HepG2 (cell line): ENCODE results near the gene GPR89B. TPM values are rescaled to one million over a fixed set of nuclear protein-coding genes. Genes with fewer than 3 reads are reported as not detected.
A peak's percentile ranks its signal among the peaks of the same experiment; 100 is the strongest.
"Not testable (repeated sequence)": the region's sequence is repeated elsewhere in the genome, so short reads cannot be mapped to it uniquely, and the experiment has no call there.

Source experiments
- ATAC-seq: fragments of 200-7000 bp; cut with Tn5 transposase; 3 replicates; pipeline ENCODE4 v1.9.1; 2020; ENCODE audit warnings: mild to moderate bottlenecking, moderate library complexity
- BruUV-seq: library from RNA; stranded (reverse); fragments of 400-500 nt; replicated peaks from 2 replicates; lab custom pipeline; 2021; lab: Mats Ljungman, UMichigan
- CTCF ChIA-PET: fragments of 300-600 bp; formaldehyde crosslinking; extraction: SDS; loops from one replicate; lab custom pipeline; 2021; ENCODE audit warnings: low total read pairs, inconsistent platforms, low intra/inter-chr PET ratio; lab: Yijun Ruan, JAX
- POLR2A ChIA-PET: fragments of 350-600 bp; sonication (Branson Sonifier 250); formaldehyde crosslinking; loops from one replicate; lab custom pipeline; 2020; ENCODE audit warnings: antibody characterized with exemption, inconsistent platforms; lab: Yijun Ruan, JAX
- DNase-seq: peaks from one replicate; pipeline ENCODE4 v3.0.0-alpha.2; 2015; ENCODE audit warnings: low spot score
- FAIRE-seq: peaks from 3 replicates; lab custom pipeline; 2011; peaks lifted over from hg19 to GRCh38; lab: Jason Lieb, UNC
- H2AFZ ChIP-seq: one replicate; pipeline ENCODE4 v1.6.1; 2011; ENCODE audit warnings: low read length, inconsistent platforms
- H3K27ac ChIP-seq: fragments of 300-600 bp; 3 replicates; pipeline ENCODE4 v1.8.0; 2011; ENCODE audit warnings: mixed run types, mild to moderate bottlenecking, mixed read lengths, low read length, inconsistent platforms; ENCODE audit not compliant: insufficient read depth; ENCODE audit errors: extremely low read length
- H3K27me3 ChIP-seq, 2 experiments: fragments of 200-600 bp in 1 of 2; 2 replicates in 1 of 2; 3 replicates in 1 of 2; pipeline versions ENCODE4 v1.6.0 to v1.8.0; 2011; ENCODE audit warnings: low read length in 2 of 2, mild to moderate bottlenecking in 2 of 2, moderate library complexity in 2 of 2, inconsistent platforms in 1 of 2; ENCODE audit not compliant: insufficient read depth in 2 of 2, control insufficient read depth in 1 of 2
- H3K36me3 ChIP-seq, 2 experiments: fragments of 200-600 bp in 1 of 2; replicated peaks in 1 of 2; 2 replicates in 1 of 2; 3 replicates in 1 of 2; pipeline versions ENCODE4 v1.5.1 to v1.8.0; 2011; ENCODE audit warnings: low read length in 2 of 2, inconsistent platforms in 1 of 2; ENCODE audit not compliant: insufficient read depth in 2 of 2, control insufficient read depth in 1 of 2
- H3K4me1 ChIP-seq: 2 replicates; pipeline ENCODE4 v1.5.1; 2012; ENCODE audit warnings: low read length, inconsistent platforms; ENCODE audit not compliant: insufficient read depth
- H3K4me2 ChIP-seq: 2 replicates; pipeline ENCODE4 v1.6.0; 2011; ENCODE audit warnings: low read depth, low read length, inconsistent platforms
- H3K4me3 ChIP-seq, 3 experiments: fragments of 200-600 bp in 1 of 3; sonication (generic), shearing (Covaris generic) in 1 of 3; replicated peaks in 1 of 3; 2 replicates each; pipeline ENCODE4 v1.5.1; 2011 to 2016; ENCODE audit warnings: low read length in 3 of 3, inconsistent platforms in 2 of 3, low read depth in 2 of 3, mild to moderate bottlenecking in 2 of 3, control low read depth in 1 of 3, mixed read lengths in 1 of 3; ENCODE audit not compliant: insufficient read depth in 1 of 3
- H3K79me2 ChIP-seq: one replicate; pipeline ENCODE4 v1.6.1; 2011; ENCODE audit warnings: low read length, inconsistent platforms; ENCODE audit not compliant: insufficient read depth
- H3K9ac ChIP-seq: 2 replicates; pipeline ENCODE4 v1.6.0; 2011; ENCODE audit warnings: mild to moderate bottlenecking, low read depth, low read length, inconsistent platforms; ENCODE audit not compliant: insufficient read depth
- H3K9me3 ChIP-seq: 2 replicates; pipeline ENCODE4 v1.5.1; 2012; ENCODE audit warnings: mild to moderate bottlenecking, low read length
- H4K20me1 ChIP-seq: 2 replicates; pipeline ENCODE4 v1.6.0; 2011; ENCODE audit warnings: inconsistent platforms, mild to moderate bottlenecking, low read length, moderate library complexity; ENCODE audit not compliant: insufficient read depth
- ATF4 ChIP-seq, 2 experiments: fragments of 450-650 bp in 1 of 2; sonication (generic) in 1 of 2; formaldehyde crosslinking; IDR thresholded peaks; 2 replicates each; pipeline versions ENCODE4 v1.5.0 to v1.8.0; 2020 to 2022; ENCODE audit warnings: mild to moderate bottlenecking in 1 of 2, missing genetic modification reagents in 1 of 2
- FOSL2 ChIP-seq: sonication (generic); formaldehyde crosslinking; IDR thresholded peaks from 2 replicates; pipeline ENCODE4 v1.4.0; 2020; ENCODE audit warnings: missing genetic modification reagents
- GTF2F1 ChIP-seq: fragments of 150-350 bp; IDR thresholded peaks from 2 replicates; pipeline ENCODE4 v1.6.1; 2014; ENCODE audit warnings: low read length
- HDAC2 ChIP-seq: sonication (generic); formaldehyde crosslinking; IDR thresholded peaks from 2 replicates; pipeline ENCODE4 v1.4.0; 2020; ENCODE audit warnings: missing genetic modification reagents
- HOXA3 ChIP-seq: sonication (generic); formaldehyde crosslinking; IDR thresholded peaks from 2 replicates; pipeline ENCODE4 v1.5.0; 2020; ENCODE audit warnings: missing genetic modification reagents
- IRF2 ChIP-seq: IDR thresholded peaks from 2 replicates; pipeline ENCODE4 v1.6.1; 2018; ENCODE audit warnings: missing genetic modification reagents, missing compliant biosample characterization
- MED1 ChIP-seq: sonication (generic); formaldehyde crosslinking; IDR thresholded peaks from 2 replicates; pipeline ENCODE4 v1.4.0; 2020; ENCODE audit warnings: missing genetic modification reagents
- MED13 ChIP-seq: sonication (generic); formaldehyde crosslinking; IDR thresholded peaks from 2 replicates; pipeline ENCODE4 v1.5.0; 2020; ENCODE audit warnings: missing genetic modification reagents
- MIXL1 ChIP-seq: IDR thresholded peaks from 2 replicates; pipeline ENCODE4 v1.6.1; 2016
- NCOA2 ChIP-seq: sonication (generic); formaldehyde crosslinking; IDR thresholded peaks from 2 replicates; pipeline ENCODE4 v1.8.0; 2022; ENCODE audit warnings: inconsistent platforms
- POLR2G ChIP-seq: fragments of 200-400 bp; formaldehyde crosslinking; IDR thresholded peaks from 2 replicates; pipeline ENCODE4 v1.6.1; 2018; ENCODE audit warnings: mild to moderate bottlenecking, low read depth, low read length, moderate library complexity
- RFXANK ChIP-seq: IDR thresholded peaks from 2 replicates; pipeline ENCODE4 v1.6.1; 2016
- SAP130 ChIP-seq: IDR thresholded peaks from 2 replicates; pipeline ENCODE4 v1.6.1; 2016; ENCODE audit warnings: low read depth
- SKI ChIP-seq: fragments of 450-650 bp; IDR thresholded peaks from one replicate; pipeline ENCODE4 v1.6.1; 2018; ENCODE audit warnings: mild to moderate bottlenecking; ENCODE audit not compliant: partially characterized antibody
- SNAPC2 ChIP-seq: sonication (generic); formaldehyde crosslinking; IDR thresholded peaks from 2 replicates; pipeline ENCODE4 v1.8.1; 2022; ENCODE audit warnings: mild to moderate bottlenecking, missing genetic modification reagents
- SOX13 ChIP-seq, 3 experiments: fragments of 450-650 bp in 1 of 3; sonication (generic) in 1 of 3; formaldehyde crosslinking in 1 of 3; IDR thresholded peaks in 2 of 3; conservative IDR thresholded peaks in 1 of 3; 2 replicates each; pipeline versions ENCODE4 v1.5.0 to v1.6.1; 2016 to 2020; ENCODE audit warnings: antibody characterized with exemption in 1 of 3, mild to moderate bottlenecking in 1 of 3, missing compliant biosample characterization in 1 of 3, missing genetic modification reagents in 1 of 3, moderate library complexity in 1 of 3
- STAT5B ChIP-seq: sonication (generic); formaldehyde crosslinking; IDR thresholded peaks from 2 replicates; pipeline ENCODE4 v1.4.0; 2020; ENCODE audit warnings: missing genetic modification reagents
- ZNF143 ChIP-seq: sonication (generic); formaldehyde crosslinking; IDR thresholded peaks from 2 replicates; pipeline ENCODE4 v1.4.0; 2020; ENCODE audit warnings: missing genetic modification reagents
- ZSCAN9 ChIP-seq: IDR thresholded peaks from 2 replicates; pipeline ENCODE4 v1.6.1; 2016; ENCODE audit warnings: borderline replicate concordance
- WGBS: methylation state at CpG from one replicate; pipeline ENCODE4 v1.1.6; 2017; ENCODE audit warnings: low lambda C conversion rate; 5-methylcytosine and 5-hydroxymethylcytosine counted together
- in situ Hi-C: cut with HindIII; loops from 2 replicates; pipeline ENCODE4 v1.10.0; 2017; ENCODE audit warnings: low pct_unique_long_range_greater_than_20kb; ENCODE audit not compliant: extremely low pct_ligation_motif_present
- intact Hi-C: fragments of 100-400 bp; cut with micrococcal nuclease; formaldehyde crosslinking; loops from one replicate; pipeline ENCODE4 v1.10.0; 2022; ENCODE audit not compliant: unreplicated experiment
- polyA plus RNA-seq, 8 experiments: library from polyadenylated mRNA; depleted of rRNA in 3 of 8; stranded (reverse) in 7 of 8; unstranded in 1 of 8; fragments of >200 nt; fragmentation: Illumina TruSeq in 4 of 8; extraction: Trizol in 4 of 8; gene quantifications; 2 replicates each; pipeline versions ENCODE4 v1.2.1 to v1.2.3, GENCODE V29; 2011 to 2016; ENCODE audit warnings: low read depth in 4 of 8, missing spikeins in 1 of 8, mixed read lengths in 1 of 8; ENCODE audit not compliant: insufficient read depth in 1 of 8
- total RNA-seq, 5 experiments: library from RNA; depleted of rRNA; stranded (reverse); fragments of >200 nt; fragmentation: Illumina TruSeq; extraction: Trizol; gene quantifications; 2 replicates each; pipeline ENCODE4 v1.2.3, GENCODE V29; 2016; ENCODE audit warnings: low read depth in 1 of 5
- TF ChIP-seq, protein P1 (sequence below): sonication (generic); formaldehyde crosslinking; IDR thresholded peaks from 2 replicates; pipeline ENCODE4 v1.4.0; 2020; ENCODE audit warnings: missing genetic modification reagents
- TF ChIP-seq, protein P2 (sequence below): sonication (generic); formaldehyde crosslinking; IDR thresholded peaks from 2 replicates; pipeline ENCODE4 v1.4.0; 2020; ENCODE audit warnings: missing genetic modification reagents

The GPR89B gene
- total and polyA plus RNA-seq, 2 of the 13 experiments (the other 11 are each of a cell fraction or from before 2014, with no cell fraction given) = 12.2 to 20.1 TPM

GRCh38 chr1:148038462-148039333, 110.5 kb downstream of the GPR89B start:
- H4K20me1 ChIP-seq, H3K4me1 ChIP-seq, H2AFZ ChIP-seq, H3K27ac ChIP-seq, CTCF ChIA-PET, intact Hi-C loops, H3K9me3 ChIP-seq, in situ Hi-C loops, H3K79me2 ChIP-seq, H3K36me3 ChIP-seq, H3K27me3 ChIP-seq: not testable (repeated sequence)
- Histone ChIP-seq H3K9ac (peak overlapping the region; percentile 49; the same call in 1 of the 2 replicates), H3K4me2 (peak overlapping the region; percentile 74), H3K4me3 (peak overlapping the region; percentile 45 to 58 (median 50); a peak in 5 of 6 replicates)
- TSS peak; percentile 100 for BruUV-seq
- DNase-seq (peak; percentile 86), FAIRE-seq (peak; percentile 67), ATAC-seq (peak; percentile 92)
- WGBS = 3% methylated on average over 14 of the region's 38 CpGs
- POLR2A ChIA-PET = interaction anchor here (0.6 to 1.0 kb wide), 4 partner anchors 225 to 1662 kb away, joined by 3 to 5 read pairs (median 4); no protein-coding TSS in a partner anchor
- TF ChIP-seq STAT5B (CRISPR knock-in tag) (0 out of 2 replicates have a peak, but pooled peaks have one; percentile 61), NCOA2 (CRISPR knock-in tag) (peak; percentile 47; the same call in 1 of the 2 replicates), ATF4 (CRISPR knock-in tag; IDR thresholded peaks at IDR 0.05) (peak; percentile 12 to 64; a peak in 1 of 4 replicates), GTF2F1 (peak; percentile 79; the same call in 1 of the 2 replicates), MED13 (peak; percentile 46; the same call in 1 of the 2 replicates), ZSCAN9 (CRISPR knock-in tag) (0 out of 2 replicates have a peak, but pooled peaks have one; percentile 35), IRF2 (CRISPR knock-in tag) (peak; percentile 45; the same call in 1 of the 2 replicates), SKI (peak; percentile 19), HDAC2 (CRISPR knock-in tag) (peak; percentile 14; the same call in 1 of the 2 replicates), SNAPC2 (CRISPR knock-in tag) (peak; percentile 93; the same call in 1 of the 2 replicates), FOSL2 (CRISPR knock-in tag) (0 out of 2 replicates have a peak, but pooled peaks have one; percentile 23), RFXANK (0 out of 2 replicates have a peak, but pooled peaks have one; percentile 37), SOX13 (IDR thresholded peaks at IDR 0.05) (peak; percentile 51; the same call in 1 of the 2 replicates), SOX13 (CRISPR knock-in tag; conservative IDR thresholded peaks at IDR 0.05 in 1 of 2, IDR thresholded peaks at IDR 0.05 in 1 of 2) (peak in 1 of 2 experiments; percentile 26; a peak in 1 of 4 replicates), POLR2G (peak; percentile 90), HOXA3 (CRISPR knock-in tag) (peak; percentile 64), ZNF143 (CRISPR knock-in tag) (peak; percentile 79), SAP130 (peak; percentile 47), MIXL1 (CRISPR knock-in tag) (0 out of 2 replicates have a peak, but pooled peaks have one; percentile 23), MED1 (peak; percentile 86)
- TF ChIP-seq, protein P1, sequence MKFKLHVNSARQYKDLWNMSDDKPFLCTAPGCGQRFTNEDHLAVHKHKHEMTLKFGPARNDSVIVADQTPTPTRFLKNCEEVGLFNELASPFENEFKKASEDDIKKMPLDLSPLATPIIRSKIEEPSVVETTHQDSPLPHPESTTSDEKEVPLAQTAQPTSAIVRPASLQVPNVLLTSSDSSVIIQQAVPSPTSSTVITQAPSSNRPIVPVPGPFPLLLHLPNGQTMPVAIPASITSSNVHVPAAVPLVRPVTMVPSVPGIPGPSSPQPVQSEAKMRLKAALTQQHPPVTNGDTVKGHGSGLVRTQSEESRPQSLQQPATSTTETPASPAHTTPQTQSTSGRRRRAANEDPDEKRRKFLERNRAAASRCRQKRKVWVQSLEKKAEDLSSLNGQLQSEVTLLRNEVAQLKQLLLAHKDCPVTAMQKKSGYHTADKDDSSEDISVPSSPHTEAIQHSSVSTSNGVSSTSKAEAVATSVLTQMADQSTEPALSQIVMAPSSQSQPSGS (CRISPR knock-in tag) = peak; percentile 36; the same call in 1 of the 2 replicates
- TF ChIP-seq, protein P2, sequence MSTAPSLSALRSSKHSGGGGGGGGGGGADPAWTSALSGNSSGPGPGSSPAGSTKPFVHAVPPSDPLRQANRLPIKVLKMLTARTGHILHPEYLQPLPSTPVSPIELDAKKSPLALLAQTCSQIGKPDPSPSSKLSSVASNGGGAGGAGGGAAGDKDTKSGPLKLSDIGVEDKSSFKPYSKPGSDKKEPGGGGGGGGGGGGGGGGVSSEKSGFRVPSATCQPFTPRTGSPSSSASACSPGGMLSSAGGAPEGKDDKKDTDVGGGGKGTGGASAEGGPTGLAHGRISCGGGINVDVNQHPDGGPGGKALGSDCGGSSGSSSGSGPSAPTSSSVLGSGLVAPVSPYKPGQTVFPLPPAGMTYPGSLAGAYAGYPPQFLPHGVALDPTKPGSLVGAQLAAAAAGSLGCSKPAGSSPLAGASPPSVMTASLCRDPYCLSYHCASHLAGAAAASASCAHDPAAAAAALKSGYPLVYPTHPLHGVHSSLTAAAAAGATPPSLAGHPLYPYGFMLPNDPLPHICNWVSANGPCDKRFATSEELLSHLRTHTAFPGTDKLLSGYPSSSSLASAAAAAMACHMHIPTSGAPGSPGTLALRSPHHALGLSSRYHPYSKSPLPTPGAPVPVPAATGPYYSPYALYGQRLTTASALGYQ = peak; percentile 27; the same call in 1 of the 2 replicates
